Measurements from ENCODE around the gene LPAR1. TPM values are rescaled to one million over a fixed set of nuclear protein-coding genes. Genes with fewer than 3 reads are reported as not detected.

The LPAR1 gene
- total and polyA plus RNA-seq, 9 of the 15 experiments (the other 6 are each of a cell fraction or from before 2014, with no cell fraction given), result 0.13 TPM; not detected in 8

- Histone ChIP-seq H3K4me2 (ENCODE audit: insufficient read depth, low read length) (no peak overlapping the region), H2AFZ (ENCODE audit: low read depth, low read length) (no peak overlapping the region), H3K9me1 (ENCODE audit: control insufficient read depth, insufficient read depth, low read length) (no peaks in the 10 kb centered on the region), H3K9ac (ENCODE audit: insufficient read depth in 1 of 2, low read depth in 2 of 2, low read length in 2 of 2) (no peak overlapping the region), H3K79me2 (ENCODE audit: control insufficient read depth, insufficient read depth, low read length) (no peaks in the 10 kb centered on the region), H4K20me1 (replicated peaks; ENCODE audit: control insufficient read depth, insufficient read depth, low read length) (no peaks in the 10 kb centered on the region), H3K36me3 (ENCODE audit: control insufficient read depth, insufficient read depth, low read length) (no peaks in the 10 kb centered on the region), H3K27ac (ENCODE audit: extremely low read depth, low read depth, low read length) (no peak overlapping the region), H3K9me3 (replicated peaks; ENCODE audit: control insufficient read depth, insufficient read depth, low read depth, low read length) (no peaks in the 10 kb centered on the region), H3K4me1 (replicated peaks in 1 of 2; ENCODE audit: control insufficient read depth in 2 of 2, insufficient read depth in 2 of 2, low read length in 2 of 2) (no peaks in the 10 kb centered on the region), H3K4me3 (no peak overlapping the region), H3K27me3 (ENCODE audit: control insufficient read depth in 2 of 2, insufficient read depth in 2 of 2, low read length in 2 of 2) (no peaks in the 10 kb centered on the region)
- no peak for ATAC-seq
- FAIRE-seq, result no peak
- BruUV-seq (replicated peaks), result no TSS peak
- POLR2A ChIA-PET, result no interaction called here
- intact Hi-C loops (cut with micrococcal nuclease), result no loop called here
- in situ Hi-C loops (cut with MboI), result no loop called here
- no peak for DNase-seq (ENCODE audit: extremely low read depth in 1 of 4, low spot score in 3 of 4)
- WGBS (ENCODE audit: insufficient coverage, low coverage, missing lambda C conversion rate), result 5% methylated on average over 4 of the region's 4 CpGs
- CTCF ChIA-PET (ENCODE audit: low intra/inter-chr PET ratio), result no interaction called here
- no peak for TF ChIP-seq ZNF263 (CRISPR knock-in tag; IDR thresholded peaks at IDR 0.05; ENCODE audit: borderline replicate concordance)
- no peak for TF ChIP-seq FOXA1 (IDR thresholded peaks at IDR 0.05; ENCODE audit: borderline replicate concordance)
- TF ChIP-seq MCM5 (IDR thresholded peaks at IDR 0.05; ENCODE audit: low read depth), result no peak
- TF ChIP-seq, protein P1, sequence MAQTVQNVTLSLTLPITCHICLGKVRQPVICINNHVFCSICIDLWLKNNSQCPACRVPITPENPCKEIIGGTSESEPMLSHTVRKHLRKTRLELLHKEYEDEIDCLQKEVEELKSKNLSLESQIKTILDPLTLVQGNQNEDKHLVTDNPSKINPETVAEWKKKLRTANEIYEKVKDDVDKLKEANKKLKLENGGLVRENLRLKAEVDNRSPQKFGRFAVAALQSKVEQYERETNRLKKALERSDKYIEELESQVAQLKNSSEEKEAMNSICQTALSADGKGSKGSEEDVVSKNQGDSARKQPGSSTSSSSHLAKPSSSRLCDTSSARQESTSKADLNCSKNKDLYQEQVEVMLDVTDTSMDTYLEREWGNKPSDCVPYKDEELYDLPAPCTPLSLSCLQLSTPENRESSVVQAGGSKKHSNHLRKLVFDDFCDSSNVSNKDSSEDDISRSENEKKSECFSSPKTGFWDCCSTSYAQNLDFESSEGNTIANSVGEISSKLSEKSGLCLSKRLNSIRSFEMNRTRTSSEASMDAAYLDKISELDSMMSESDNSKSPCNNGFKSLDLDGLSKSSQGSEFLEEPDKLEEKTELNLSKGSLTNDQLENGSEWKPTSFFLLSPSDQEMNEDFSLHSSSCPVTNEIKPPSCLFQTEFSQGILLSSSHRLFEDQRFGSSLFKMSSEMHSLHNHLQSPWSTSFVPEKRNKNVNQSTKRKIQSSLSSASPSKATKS (CRISPR knock-in tag; IDR thresholded peaks at IDR 0.05), result no peak
- no peak for TF ChIP-seq ETS1 (conservative IDR thresholded peaks at IDR 0.05; ENCODE audit: control insufficient read depth, low read depth, low read length)
- TF ChIP-seq PHB2 (IDR thresholded peaks at IDR 0.05; ENCODE audit: low read depth), result no peak
- no peak for TF ChIP-seq ETV6 (IDR thresholded peaks at IDR 0.05; ENCODE audit: borderline replicate concordance in 1 of 2, low read depth in 2 of 2, low read length in 1 of 2)
- TF ChIP-seq ETV6 (CRISPR knock-in tag; IDR thresholded peaks at IDR 0.05; ENCODE audit: borderline replicate concordance), result no peak
- no peak for TF ChIP-seq TRIM28 (IDR thresholded peaks at IDR 0.05)
- TF ChIP-seq ZFP91 (CRISPR knock-in tag; IDR thresholded peaks at IDR 0.05), result no peak
- TF ChIP-seq, protein P2, sequence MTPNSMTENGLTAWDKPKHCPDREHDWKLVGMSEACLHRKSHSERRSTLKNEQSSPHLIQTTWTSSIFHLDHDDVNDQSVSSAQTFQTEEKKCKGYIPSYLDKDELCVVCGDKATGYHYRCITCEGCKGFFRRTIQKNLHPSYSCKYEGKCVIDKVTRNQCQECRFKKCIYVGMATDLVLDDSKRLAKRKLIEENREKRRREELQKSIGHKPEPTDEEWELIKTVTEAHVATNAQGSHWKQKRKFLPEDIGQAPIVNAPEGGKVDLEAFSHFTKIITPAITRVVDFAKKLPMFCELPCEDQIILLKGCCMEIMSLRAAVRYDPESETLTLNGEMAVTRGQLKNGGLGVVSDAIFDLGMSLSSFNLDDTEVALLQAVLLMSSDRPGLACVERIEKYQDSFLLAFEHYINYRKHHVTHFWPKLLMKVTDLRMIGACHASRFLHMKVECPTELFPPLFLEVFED (CRISPR knock-in tag; conservative IDR thresholded peaks at IDR 0.05), result no peak
- no peak for TF ChIP-seq CXXC5 (CRISPR knock-in tag; IDR thresholded peaks at IDR 0.05)
- no peak for TF ChIP-seq SFPQ (IDR thresholded peaks at IDR 0.05; ENCODE audit: low read depth, low read length)
- no peak for TF ChIP-seq USF1 (CRISPR knock-in tag; IDR thresholded peaks at IDR 0.05)
Observed at GRCh38 chr9:111065414-111065813, 27.1 kb upstream of the LPAR1 start.

Measured in K562 (cell line).